HFFc6 (cell line): ENCODE results near the gene TAS2R39. TPM values are rescaled to one million over a fixed set of nuclear protein-coding genes. Genes with fewer than 3 reads are reported as not detected.
"Not testable (repeated sequence)": the region's sequence is repeated elsewhere in the genome, so short reads cannot be mapped to it uniquely, and the experiment has no call there.

ENCODE experiments used
- DNase-seq: peaks from one replicate; pipeline ENCODE4 v3.0.0-alpha.2; 2018
- H3K27ac Mint-ChIP-seq: 2 replicates; pipeline ENCODE4 v1.8.0; 2020; ENCODE audit warnings: mild to moderate bottlenecking, mixed read lengths
- H3K27me3 Mint-ChIP-seq: 2 replicates; pipeline ENCODE4 v1.8.0; 2021; ENCODE audit warnings: mild to moderate bottlenecking, moderate library complexity, mixed read lengths; ENCODE audit not compliant: insufficient read depth
- H3K36me3 Mint-ChIP-seq: 2 replicates; pipeline ENCODE4 v1.8.0; 2021; ENCODE audit warnings: low read depth, mixed read lengths
- H3K4me1 Mint-ChIP-seq: 2 replicates; pipeline ENCODE4 v1.8.0; 2020; ENCODE audit warnings: low read depth, mixed read lengths
- H3K4me3 Mint-ChIP-seq: 2 replicates; pipeline ENCODE4 v1.8.0; 2020; ENCODE audit warnings: mild to moderate bottlenecking, moderate library complexity, mixed read lengths
- H3K9me3 Mint-ChIP-seq: 2 replicates; pipeline ENCODE4 v1.8.0; 2020; ENCODE audit warnings: mild to moderate bottlenecking, mixed read lengths
- CTCF ChIP-seq: fragments of 200-600 bp; sonication (generic); IDR thresholded peaks from 2 replicates; pipeline ENCODE4 v1.5.0; 2021; ENCODE audit warnings: antibody characterized with exemption, mild to moderate bottlenecking
- long read RNA-seq: library from polyadenylated mRNA; unstranded; transcript quantifications from one replicate; pipeline ENCODE4 v2.0.0, GENCODE V29; 2019
- total RNA-seq, 6 experiments: library from RNA; stranded (reverse); fragmentation: NEBNext Ultra II Directional; extraction: Animal tissue kit (Norgen Biotek cat#: 25700); gene quantifications; 2 replicates in 1 of 6; 3 replicates in 5 of 6; pipeline ENCODE4 v1.2.3, GENCODE V29; 2021

TAS2R39 gene
- not detected for total RNA-seq
- long read RNA-seq: 0 reads

- DNase-seq: no peak
- H3K9me3 Mint-ChIP-seq: peaks cover 7% of the 10 kb centered on the region; the same call in 1 of the 2 replicates
- no peak within 1 kb of the TSS for H3K4me3 Mint-ChIP-seq
- H3K36me3 Mint-ChIP-seq: no peaks in the 10 kb centered on the region
- H3K27me3 Mint-ChIP-seq: no peaks in the 10 kb centered on the region
- no peak within 1 kb of the TSS for H3K27ac Mint-ChIP-seq
- no peak for TF ChIP-seq CTCF
- no peaks in the 10 kb centered on the region for H3K4me1 Mint-ChIP-seq
Measured at GRCh38 chr7:143183024-143183423, at the start of gene TAS2R39. Gene TAS2R39 (plus strand): TSS chr7:143183419. CDS start chr7:143183419, 0 bp downstream.

GRCh38 chr7:143147070-143147469 lies 36.1 kb upstream of the TAS2R39 start:
- DNase-seq: no peak
- no peak for TF ChIP-seq CTCF
- H3K27ac Mint-ChIP-seq: no peak overlapping the region
- H3K36me3 Mint-ChIP-seq: no peaks in the 10 kb centered on the region
- H3K4me3 Mint-ChIP-seq: no peak overlapping the region
- peaks cover 20% of the 10 kb centered on the region for H3K9me3 Mint-ChIP-seq
- no peaks in the 10 kb centered on the region for H3K4me1 Mint-ChIP-seq
- H3K27me3 Mint-ChIP-seq: no peaks in the 10 kb centered on the region; the same call in 1 of the 2 replicates

GRCh38 chr7:143148050-143148449 lies 35.2 kb upstream of the TAS2R39 start:
- Mint-ChIP-seq H3K27ac (no peak overlapping the region), H3K9me3 (peaks cover 20% of the 10 kb centered on the region), H3K4me3 (no peak overlapping the region), H3K27me3 (no peaks in the 10 kb centered on the region; the same call in 1 of the 2 replicates), H3K36me3 (no peaks in the 10 kb centered on the region), H3K4me1 (no peaks in the 10 kb centered on the region)
- TF ChIP-seq CTCF: no peak
- DNase-seq: no peak

- Mint-ChIP-seq H3K9me3 (peaks cover 23% of the 10 kb centered on the region), H3K4me3 (no peak overlapping the region), H3K36me3 (no peaks in the 10 kb centered on the region), H3K27me3 (no peaks in the 10 kb centered on the region; the same call in 1 of the 2 replicates), H3K4me1 (no peaks in the 10 kb centered on the region), H3K27ac (no peak overlapping the region)
- no peak for TF ChIP-seq CTCF
- no peak for DNase-seq
Measured at GRCh38 chr7:143148651-143149050, 34.6 kb upstream of the TAS2R39 start.

GRCh38 chr7:143150696-143151095 lies 32.5 kb upstream of the TAS2R39 start:
- H3K4me1 Mint-ChIP-seq, H3K4me3 Mint-ChIP-seq, DNase-seq, H3K36me3 Mint-ChIP-seq, H3K27ac Mint-ChIP-seq, H3K27me3 Mint-ChIP-seq: not testable (repeated sequence)
- H3K9me3 Mint-ChIP-seq: peaks cover 21% of the 10 kb centered on the region

- H3K27ac Mint-ChIP-seq, DNase-seq, H3K4me3 Mint-ChIP-seq, H3K4me1 Mint-ChIP-seq, H3K36me3 Mint-ChIP-seq, H3K27me3 Mint-ChIP-seq, H3K9me3 Mint-ChIP-seq: not testable (repeated sequence)
Measured at GRCh38 chr7:143158617-143159016, 24.6 kb upstream of the TAS2R39 start.

- Mint-ChIP-seq H3K4me3 (no peak overlapping the region), H3K36me3 (no peaks in the 10 kb centered on the region), H3K9me3 (peaks cover 17% of the 10 kb centered on the region), H3K27me3 (no peaks in the 10 kb centered on the region; the same call in 1 of the 2 replicates), H3K27ac (no peak overlapping the region), H3K4me1 (no peaks in the 10 kb centered on the region)
- TF ChIP-seq CTCF: no peak
- no peak for DNase-seq
Measured at GRCh38 chr7:143171697-143172096, 11.5 kb upstream of the TAS2R39 start.
